ENCODE measurements around the gene SEZ6L2.

DNA sequence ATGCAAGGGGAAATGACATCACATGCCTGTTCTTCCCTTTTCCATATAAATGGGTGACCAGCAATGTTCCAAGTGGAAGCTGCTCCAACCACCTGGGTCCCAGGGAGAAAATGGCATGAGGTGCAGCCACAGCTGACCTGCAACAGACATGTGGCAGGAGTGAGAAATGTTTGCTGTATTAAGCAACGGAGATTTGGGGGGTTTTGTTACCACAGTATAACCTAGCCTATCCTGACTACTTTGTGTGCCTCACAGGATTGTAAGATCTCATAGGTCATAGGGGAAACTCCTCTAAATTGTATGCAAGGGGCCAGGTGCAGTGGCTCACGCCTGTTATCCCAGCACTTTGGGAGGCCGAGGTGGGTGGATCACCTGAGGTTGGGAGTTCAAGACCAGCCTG is 48.4 kb downstream of the SEZ6L2 start:
- TF ChIP-seq, protein P1, sequence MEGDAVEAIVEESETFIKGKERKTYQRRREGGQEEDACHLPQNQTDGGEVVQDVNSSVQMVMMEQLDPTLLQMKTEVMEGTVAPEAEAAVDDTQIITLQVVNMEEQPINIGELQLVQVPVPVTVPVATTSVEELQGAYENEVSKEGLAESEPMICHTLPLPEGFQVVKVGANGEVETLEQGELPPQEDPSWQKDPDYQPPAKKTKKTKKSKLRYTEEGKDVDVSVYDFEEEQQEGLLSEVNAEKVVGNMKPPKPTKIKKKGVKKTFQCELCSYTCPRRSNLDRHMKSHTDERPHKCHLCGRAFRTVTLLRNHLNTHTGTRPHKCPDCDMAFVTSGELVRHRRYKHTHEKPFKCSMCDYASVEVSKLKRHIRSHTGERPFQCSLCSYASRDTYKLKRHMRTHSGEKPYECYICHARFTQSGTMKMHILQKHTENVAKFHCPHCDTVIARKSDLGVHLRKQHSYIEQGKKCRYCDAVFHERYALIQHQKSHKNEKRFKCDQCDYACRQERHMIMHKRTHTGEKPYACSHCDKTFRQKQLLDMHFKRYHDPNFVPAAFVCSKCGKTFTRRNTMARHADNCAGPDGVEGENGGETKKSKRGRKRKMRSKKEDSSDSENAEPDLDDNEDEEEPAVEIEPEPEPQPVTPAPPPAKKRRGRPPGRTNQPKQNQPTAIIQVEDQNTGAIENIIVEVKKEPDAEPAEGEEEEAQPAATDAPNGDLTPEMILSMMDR (IDR thresholded peaks at IDR 0.05): no peak
- TF ChIP-seq POLR2A (IDR thresholded peaks at IDR 0.05): no peak
